Liver (tissue), 3 donors: ENCODE data around the gene APOBEC2.

Experiments used
- CTCF ChIP-seq: fragments of 150-350 bp; IDR thresholded peaks from 2 replicates; pipeline ENCODE4 v1.5.1; 2017; ENCODE audit warnings: improper control_type of control experiment, low read depth, low read length; ENCODE audit not compliant: missing input control
- GABPA ChIP-seq, 2 donors: IDR thresholded peaks in 1 of 2; conservative IDR thresholded peaks in 1 of 2; 2 replicates each; pipeline ENCODE4 v1.6.1; 2016; ENCODE audit warnings: antibody characterized with exemption in 2 of 2, mild to moderate bottlenecking in 1 of 2, moderate library complexity in 1 of 2
- MAX ChIP-seq: IDR thresholded peaks from 2 replicates; pipeline ENCODE4 v1.6.1; 2016; ENCODE audit warnings: antibody characterized with exemption
- RXRA ChIP-seq, 2 donors: IDR thresholded peaks; 2 replicates each; pipeline ENCODE4 v1.6.1; 2017 to 2018; ENCODE audit warnings: antibody characterized with exemption in 2 of 2, mild to moderate bottlenecking in 1 of 2
- TAF1 ChIP-seq: conservative IDR thresholded peaks from 2 replicates; pipeline ENCODE4 v1.6.1; 2016; ENCODE audit warnings: antibody characterized with exemption, mild to moderate bottlenecking
- TF ChIP-seq, protein P1 (sequence below): IDR thresholded peaks from 2 replicates; pipeline ENCODE4 v1.6.1; 2016; ENCODE audit warnings: antibody characterized with exemption, mild to moderate bottlenecking
- donor health status: healthy.
- donor health status: healthy.

GRCh38 chr6:41066867-41067304, 13.9 kb downstream of the APOBEC2 start:
- TF ChIP-seq CTCF (peak; percentile 89), RXRA (IDR thresholded peaks at IDR 0.05) (peak in 1 of 2 donors; percentile 18), TAF1 (no peak), GABPA (IDR thresholded peaks at IDR 0.05 in 1 of 2, conservative IDR thresholded peaks at IDR 0.05 in 1 of 2) (no peak), MAX (no peak)
- TF ChIP-seq, protein P1, sequence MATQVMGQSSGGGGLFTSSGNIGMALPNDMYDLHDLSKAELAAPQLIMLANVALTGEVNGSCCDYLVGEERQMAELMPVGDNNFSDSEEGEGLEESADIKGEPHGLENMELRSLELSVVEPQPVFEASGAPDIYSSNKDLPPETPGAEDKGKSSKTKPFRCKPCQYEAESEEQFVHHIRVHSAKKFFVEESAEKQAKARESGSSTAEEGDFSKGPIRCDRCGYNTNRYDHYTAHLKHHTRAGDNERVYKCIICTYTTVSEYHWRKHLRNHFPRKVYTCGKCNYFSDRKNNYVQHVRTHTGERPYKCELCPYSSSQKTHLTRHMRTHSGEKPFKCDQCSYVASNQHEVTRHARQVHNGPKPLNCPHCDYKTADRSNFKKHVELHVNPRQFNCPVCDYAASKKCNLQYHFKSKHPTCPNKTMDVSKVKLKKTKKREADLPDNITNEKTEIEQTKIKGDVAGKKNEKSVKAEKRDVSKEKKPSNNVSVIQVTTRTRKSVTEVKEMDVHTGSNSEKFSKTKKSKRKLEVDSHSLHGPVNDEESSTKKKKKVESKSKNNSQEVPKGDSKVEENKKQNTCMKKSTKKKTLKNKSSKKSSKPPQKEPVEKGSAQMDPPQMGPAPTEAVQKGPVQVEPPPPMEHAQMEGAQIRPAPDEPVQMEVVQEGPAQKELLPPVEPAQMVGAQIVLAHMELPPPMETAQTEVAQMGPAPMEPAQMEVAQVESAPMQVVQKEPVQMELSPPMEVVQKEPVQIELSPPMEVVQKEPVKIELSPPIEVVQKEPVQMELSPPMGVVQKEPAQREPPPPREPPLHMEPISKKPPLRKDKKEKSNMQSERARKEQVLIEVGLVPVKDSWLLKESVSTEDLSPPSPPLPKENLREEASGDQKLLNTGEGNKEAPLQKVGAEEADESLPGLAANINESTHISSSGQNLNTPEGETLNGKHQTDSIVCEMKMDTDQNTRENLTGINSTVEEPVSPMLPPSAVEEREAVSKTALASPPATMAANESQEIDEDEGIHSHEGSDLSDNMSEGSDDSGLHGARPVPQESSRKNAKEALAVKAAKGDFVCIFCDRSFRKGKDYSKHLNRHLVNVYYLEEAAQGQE = no peak
